Neuronal stem cell (in vitro differentiated cells): ENCODE measurements around the gene AP3M1.
A peak's percentile ranks its signal among the peaks of the same experiment; 100 is the strongest.

ENCODE experiments used
- DNase-seq: peaks from one replicate; pipeline ENCODE4 v3.0.0-alpha.2; 2013; ENCODE audit warnings: low spot score
- H2AFZ ChIP-seq: one replicate; pipeline ENCODE4 v1.6.1; 2013; ENCODE audit warnings: mild to moderate bottlenecking, low read length, inconsistent platforms
- H2AK5ac ChIP-seq: 2 replicates; pipeline ENCODE4 v1.6.1; 2013; ENCODE audit warnings: low read depth, mild to moderate bottlenecking, inconsistent platforms, low read length, moderate library complexity, mixed read lengths
- H2BK120ac ChIP-seq: 2 replicates; pipeline ENCODE4 v1.6.1; 2013; ENCODE audit warnings: low read depth, mild to moderate bottlenecking, inconsistent platforms, low read length, moderate library complexity, mixed read lengths
- H2BK12ac ChIP-seq: one replicate; pipeline ENCODE4 v1.6.1; 2013; ENCODE audit warnings: low read length, inconsistent platforms
- H2BK15ac ChIP-seq: 2 replicates; pipeline ENCODE4 v1.6.1; 2013; ENCODE audit warnings: mild to moderate bottlenecking, low read length, inconsistent platforms, mixed read lengths
- H2BK5ac ChIP-seq: one replicate; pipeline ENCODE4 v1.6.1; 2013; ENCODE audit warnings: inconsistent platforms, mild to moderate bottlenecking, low read length, moderate library complexity
- H3K14ac ChIP-seq: one replicate; pipeline ENCODE4 v1.6.1; 2013; ENCODE audit warnings: low read length, inconsistent platforms
- H3K18ac ChIP-seq: 2 replicates; pipeline ENCODE4 v1.6.1; 2013; ENCODE audit warnings: low read length, inconsistent platforms
- H3K23ac ChIP-seq: 2 replicates; pipeline ENCODE4 v1.6.1; 2013; ENCODE audit warnings: low read depth, mild to moderate bottlenecking, mixed read lengths, low read length, inconsistent platforms; ENCODE audit not compliant: poor library complexity
- H3K27ac ChIP-seq: replicated peaks from 3 replicates; pipeline ENCODE4 v1.5.1; 2013; ENCODE audit warnings: low read length, inconsistent platforms
- H3K27me3 ChIP-seq, 3 experiments: 2 replicates each; pipeline ENCODE4 v1.6.1; 2013; ENCODE audit warnings: low read length in 3 of 3, mild to moderate bottlenecking in 2 of 3, inconsistent platforms in 1 of 3, low read depth in 1 of 3, mixed read lengths in 1 of 3, moderate library complexity in 1 of 3; ENCODE audit not compliant: control insufficient read depth in 3 of 3, insufficient read depth in 3 of 3
- H3K36me3 ChIP-seq, 2 donors: replicated peaks in 1 of 2; 2 replicates each; pipeline ENCODE4 v1.6.1; 2013; ENCODE audit warnings: low read length in 2 of 2; ENCODE audit not compliant: control insufficient read depth in 2 of 2, insufficient read depth in 2 of 2
- H3K4ac ChIP-seq: 2 replicates; pipeline ENCODE4 v1.6.1; 2013; ENCODE audit warnings: inconsistent platforms, mild to moderate bottlenecking, low read length, moderate library complexity
- H3K4me1 ChIP-seq, 2 donors: 1 replicate in 1 of 2; 2 replicates in 1 of 2; pipeline ENCODE4 v1.6.1; 2013; ENCODE audit warnings: low read length in 2 of 2, low read depth in 1 of 2; ENCODE audit not compliant: control insufficient read depth in 2 of 2, insufficient read depth in 1 of 2
- H3K4me2 ChIP-seq: one replicate; pipeline ENCODE4 v1.6.1; 2013; ENCODE audit warnings: mild to moderate bottlenecking, low read length, inconsistent platforms; ENCODE audit not compliant: insufficient read depth, poor library complexity, severe bottlenecking
- H3K4me3 ChIP-seq, 2 donors: 2 replicates each; pipeline ENCODE4 v1.5.1; 2013; ENCODE audit warnings: low read length in 2 of 2, mild to moderate bottlenecking in 2 of 2, inconsistent platforms in 1 of 2, moderate library complexity in 1 of 2
- H3K79me1 ChIP-seq: one replicate; pipeline ENCODE4 v1.6.1; 2013; ENCODE audit warnings: low read depth, mild to moderate bottlenecking, inconsistent platforms, low read length, moderate library complexity
- H3K9ac ChIP-seq: one replicate; pipeline ENCODE4 v1.6.1; 2013; ENCODE audit warnings: mild to moderate bottlenecking, low read depth, low read length, inconsistent platforms; ENCODE audit not compliant: poor library complexity
- H3K9me3 ChIP-seq, 2 donors: replicated peaks in 1 of 2; 2 replicates each; pipeline versions ENCODE3 to v1.6.1; 2013; ENCODE audit warnings: low read length in 2 of 2, mild to moderate bottlenecking in 2 of 2, inconsistent platforms in 1 of 2, low read depth in 1 of 2, mixed read lengths in 1 of 2, moderate library complexity in 1 of 2; ENCODE audit not compliant: control insufficient read depth in 2 of 2, insufficient read depth in 1 of 2
- H4K8ac ChIP-seq: one replicate; pipeline ENCODE4 v1.6.1; 2013; ENCODE audit warnings: low read depth, mild to moderate bottlenecking, inconsistent platforms, low read length, moderate library complexity
- H4K91ac ChIP-seq: one replicate; pipeline ENCODE4 v1.6.1; 2013; ENCODE audit warnings: low read length, low read depth, mild to moderate bottlenecking, inconsistent platforms; ENCODE audit not compliant: poor library complexity
- WGBS, 2 donors: extraction: QIAGEN DNeasy Blood & Tissue Kit; methylation state at CpG; one replicate each; pipeline ENCODE4 v1.1.7; 2013; ENCODE audit warnings: missing lambda C conversion rate in 2 of 2, mixed read lengths in 1 of 2; ENCODE audit not compliant: insufficient read length in 2 of 2, insufficient replicate concordance in 1 of 2; ENCODE audit errors: extremely low coverage in 2 of 2; 5-methylcytosine and 5-hydroxymethylcytosine counted together

The AP3M1 gene

DNA sequence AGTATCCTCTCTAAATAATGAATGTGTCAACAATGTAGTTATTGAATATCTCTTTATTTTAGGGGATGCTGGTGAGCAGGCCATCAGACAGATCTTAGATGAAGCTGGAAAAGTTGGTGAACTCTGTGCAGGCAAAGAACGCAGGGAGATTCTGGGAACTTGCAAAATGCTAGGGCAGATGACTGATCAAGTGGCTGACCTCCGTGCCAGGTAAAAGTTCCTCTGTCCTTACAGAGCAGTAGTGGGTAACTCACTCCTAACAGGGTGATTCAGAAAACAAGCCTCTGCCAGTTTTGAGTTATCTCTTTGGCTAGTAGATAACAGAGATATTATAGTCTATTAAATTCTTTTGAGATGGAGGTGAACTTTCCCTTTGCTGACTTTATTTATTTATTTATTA lies 67.3 kb downstream of the AP3M1 start:
- H2BK5ac ChIP-seq = no peak overlapping the region

DNA sequence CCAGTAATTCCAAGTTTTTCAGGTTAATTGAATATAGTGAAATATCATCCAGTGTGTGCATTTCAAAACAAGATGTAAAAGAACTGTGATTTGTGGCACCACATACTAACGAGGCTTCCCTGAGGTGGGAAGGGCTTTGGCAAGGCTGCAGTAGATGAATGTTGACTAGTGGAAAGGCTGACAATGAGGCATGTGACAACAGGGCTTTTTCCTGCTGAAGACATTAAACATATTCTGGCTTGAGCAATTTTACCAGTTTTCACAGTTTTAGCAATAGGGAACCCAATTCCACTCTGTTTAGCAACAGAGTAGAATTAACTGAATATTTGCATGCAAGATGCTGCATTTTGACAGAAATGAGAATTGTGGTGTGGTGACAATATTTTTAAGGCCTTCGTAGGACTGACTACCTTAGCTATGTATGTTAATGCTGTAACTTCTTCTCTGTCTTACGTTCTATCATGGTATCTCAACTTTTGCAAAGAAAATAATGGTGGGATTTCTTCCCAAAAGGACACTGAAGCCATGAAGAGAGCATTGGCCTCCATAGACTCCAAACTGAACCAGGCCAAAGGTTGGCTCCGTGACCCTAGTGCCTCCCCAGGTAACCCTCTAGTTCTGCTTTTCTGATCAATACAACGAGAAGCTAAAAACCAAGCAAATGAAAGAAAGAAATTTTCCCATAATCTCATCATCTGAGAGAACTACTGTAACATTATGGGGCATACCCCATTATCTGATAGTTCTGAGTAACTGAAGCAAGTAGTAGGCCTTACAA lies 68.5 kb downstream of the AP3M1 start:
- no CpG with 5 or more reads among the region's 5 CpGs for WGBS, 2 donors
- Histone ChIP-seq H3K79me1 (no peaks in the 10 kb centered on the region), H3K4me1 (peaks cover 0 to 6% of the 10 kb centered on the region in 2 donors), H3K27ac (no peak overlapping the region), H2BK5ac (no peak overlapping the region), H2AFZ (no peak overlapping the region), H2BK15ac (no peak overlapping the region), H3K23ac (no peak overlapping the region), H3K4ac (no peak overlapping the region), H3K36me3 (peaks cover 8 to 78% of the 10 kb centered on the region in 2 donors), H3K18ac (no peak overlapping the region), H3K9me3 (no peaks in the 10 kb centered on the region), H3K4me2 (no peak overlapping the region), H4K8ac (no peak overlapping the region), H2BK12ac (no peak overlapping the region), H2AK5ac (no peak overlapping the region), H3K14ac (no peak overlapping the region), H4K91ac (no peak overlapping the region), H2BK120ac (no peak overlapping the region), H3K27me3 (no peaks in the 10 kb centered on the region), H3K4me3 (no peak overlapping the region), H3K9ac (no peak overlapping the region)
- no peak for DNase-seq

More for the DNA sequence above, 67.3 kb downstream of the AP3M1 start:
- Histone ChIP-seq H2BK12ac (no peak overlapping the region), H3K9me3 (no peaks in the 10 kb centered on the region), H3K23ac (no peak overlapping the region), H3K36me3 (peaks cover 8 to 75% of the 10 kb centered on the region in 2 donors), H4K8ac (no peak overlapping the region), H4K91ac (no peak overlapping the region), H3K4me3 (no peak overlapping the region), H3K27ac (no peak overlapping the region), H3K4me2 (no peak overlapping the region), H2BK15ac (no peak overlapping the region), H2AFZ (no peak overlapping the region), H3K79me1 (no peaks in the 10 kb centered on the region), H3K4me1 (peaks cover 0 to 6% of the 10 kb centered on the region in 2 donors), H3K9ac (no peak overlapping the region), H3K14ac (no peak overlapping the region), H2BK120ac (no peak overlapping the region), H3K27me3 (no peaks in the 10 kb centered on the region), H3K18ac (no peak overlapping the region), H2AK5ac (no peak overlapping the region), H3K4ac (no peak overlapping the region)
- DNase-seq = no peak
- no CpG with 5 or more reads among the region's 2 CpGs for WGBS, 2 donors

DNA sequence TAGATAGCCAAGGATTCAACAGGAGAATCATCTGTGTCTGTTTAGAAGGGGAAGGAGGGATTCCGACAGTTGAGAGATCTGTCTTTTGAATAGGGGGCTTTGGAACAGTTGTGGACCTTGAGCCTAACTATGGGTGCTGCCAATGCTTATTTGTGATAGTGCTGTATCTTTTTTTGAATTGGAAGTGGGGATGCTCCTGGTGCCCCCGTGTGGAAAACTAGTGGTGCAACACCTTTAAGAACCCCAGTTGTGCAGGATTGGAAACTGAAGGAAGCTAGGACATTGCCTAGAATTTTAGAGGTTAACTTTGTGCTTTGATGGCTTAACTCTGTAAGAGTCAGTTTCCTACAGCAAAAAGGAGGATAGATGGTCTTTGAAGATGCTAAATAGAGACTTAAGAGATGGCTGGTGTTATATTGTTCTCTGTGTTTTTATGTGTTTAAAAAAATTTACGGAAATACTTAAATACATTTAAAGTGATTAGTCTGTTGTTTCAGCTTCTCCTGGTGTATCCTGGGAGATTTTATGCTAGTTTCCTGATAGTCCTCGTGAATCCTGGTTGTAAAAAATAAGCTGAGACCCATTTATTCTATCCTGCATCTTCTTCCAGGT lies 69.3 kb downstream of the AP3M1 start:
- Histone ChIP-seq H3K36me3 (peaks cover 8 to 81% of the 10 kb centered on the region in 2 donors), H2BK120ac (no peak overlapping the region), H3K79me1 (no peaks in the 10 kb centered on the region), H2BK12ac (no peak overlapping the region), H2AK5ac (no peak overlapping the region), H3K18ac (no peak overlapping the region), H4K8ac (no peak overlapping the region), H3K27me3 (no peaks in the 10 kb centered on the region), H3K4me1 (peaks cover 0 to 6% of the 10 kb centered on the region in 2 donors), H3K4me2 (no peak overlapping the region), H3K27ac (no peak overlapping the region), H2BK15ac (no peak overlapping the region), H3K4ac (no peak overlapping the region), H2AFZ (no peak overlapping the region), H3K9me3 (no peaks in the 10 kb centered on the region), H3K23ac (no peak overlapping the region), H3K4me3 (no peak overlapping the region), H3K14ac (no peak overlapping the region), H4K91ac (no peak overlapping the region), H2BK5ac (no peak overlapping the region), H3K9ac (no peak overlapping the region)
- DNase-seq = peak; percentile 36
- no CpG with 5 or more reads among the region's 4 CpGs for WGBS, 2 donors

DNA sequence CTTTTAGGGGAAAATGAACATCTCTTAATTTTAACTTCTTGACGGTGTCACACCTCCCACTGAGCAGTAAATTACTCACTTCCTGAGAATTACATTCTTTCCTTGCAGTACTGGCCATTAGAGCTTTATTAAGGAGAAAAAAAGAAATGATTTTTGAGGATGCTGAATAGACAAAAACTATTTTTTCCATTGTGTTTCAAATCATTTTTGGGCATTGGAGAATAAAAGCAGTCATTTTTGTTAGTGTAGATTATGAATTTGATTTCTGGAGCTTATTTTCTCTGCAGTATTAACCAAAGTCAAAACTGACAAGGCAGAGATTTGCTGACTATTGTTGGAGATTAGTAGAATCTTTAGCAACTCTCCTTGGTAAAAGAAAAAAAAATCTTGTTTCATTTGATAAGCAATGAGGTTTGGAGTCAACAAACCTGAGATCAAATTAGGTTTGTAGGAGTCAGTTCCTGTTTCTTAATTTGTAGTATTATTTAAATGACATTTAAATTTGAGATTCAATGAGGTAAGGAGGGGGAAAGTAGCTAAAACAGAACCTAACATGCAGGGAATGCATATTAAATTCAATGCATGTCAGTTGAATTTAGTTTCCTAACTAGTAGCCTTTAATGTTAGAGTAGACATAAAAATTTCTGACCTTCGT lies 70.6 kb downstream of the AP3M1 start:
- Histone ChIP-seq H3K36me3 (peaks cover 12 to 81% of the 10 kb centered on the region in 2 donors), H2AFZ (no peak overlapping the region), H2BK5ac (no peak overlapping the region), H3K4me3 (no peak overlapping the region), H3K9ac (no peak overlapping the region), H3K27ac (no peak overlapping the region), H3K4me1 (peaks cover 0 to 6% of the 10 kb centered on the region in 2 donors), H3K9me3 (no peaks in the 10 kb centered on the region), H2BK12ac (no peak overlapping the region), H3K14ac (no peak overlapping the region), H3K23ac (no peak overlapping the region), H3K18ac (no peak overlapping the region), H3K4ac (no peak overlapping the region), H4K8ac (no peak overlapping the region), H3K4me2 (no peak overlapping the region), H2BK120ac (no peak overlapping the region), H3K79me1 (no peaks in the 10 kb centered on the region), H2BK15ac (no peak overlapping the region), H3K27me3 (no peaks in the 10 kb centered on the region), H2AK5ac (no peak overlapping the region), H4K91ac (no peak overlapping the region)
- WGBS, 2 donors = no CpG with 5 or more reads among the region's 2 CpGs
- no peak for DNase-seq
